Right atrium auricular region (tissue), 2 donors: ENCODE results near the gene ALPI. TPM values are rescaled to one million over a fixed set of nuclear protein-coding genes. Genes with fewer than 3 reads are reported as not detected.

ENCODE experiments used
- DNase-seq: peaks from one replicate; pipeline ENCODE4 v3.0.0-alpha.2; 2019; ENCODE audit warnings: low spot score
- H3K27ac ChIP-seq, 2 donors: fragments of 200-600 bp; sonication (generic); 1 replicate in 1 of 2; 2 replicates in 1 of 2; pipeline ENCODE4 v1.5.1; 2016 to 2019
- H3K27me3 ChIP-seq, 2 donors: fragments of 200-600 bp; sonication (generic); one replicate each; pipeline versions ENCODE4 v1.5.1 to v1.6.0; 2017 to 2019
- H3K36me3 ChIP-seq: fragments of 200-600 bp; sonication (generic); one replicate; pipeline ENCODE4 v1.5.1; 2016
- H3K4me1 ChIP-seq, 2 donors: fragments of 200-600 bp; sonication (generic); one replicate each; pipeline versions ENCODE4 v1.5.1 to v1.6.0; 2017 to 2019
- H3K4me3 ChIP-seq, 2 donors: fragments of 200-600 bp; sonication (generic); 1 replicate in 1 of 2; 2 replicates in 1 of 2; pipeline ENCODE4 v1.5.1; 2017 to 2019; ENCODE audit warnings: mild to moderate bottlenecking in 1 of 2, moderate library complexity in 1 of 2
- H3K9me3 ChIP-seq, 2 donors: fragments of 200-600 bp; sonication (generic); one replicate each; pipeline ENCODE4 v1.5.1; 2019
- CTCF ChIP-seq, 2 donors: fragments of 200-600 bp; sonication (generic); IDR thresholded peaks; one replicate each; pipeline ENCODE4 v1.5.1; 2019; ENCODE audit warnings: antibody characterized with exemption in 2 of 2
- total RNA-seq, 2 donors: library from RNA; depleted of rRNA; stranded (reverse); fragments of >200 nt; gene quantifications; one replicate each; pipeline ENCODE4 v1.1.0, GENCODE V29; 2016

Gene ALPI
- total RNA-seq, 2 donors from 2014 or later = not detected

GRCh38 chr2:232485757-232486557, 30.0 kb downstream of the ALPI start:
- H3K27ac ChIP-seq = no peak overlapping the region
- TF ChIP-seq CTCF (IDR thresholded peaks at IDR 0.05) = no peak
- no peaks in the 10 kb centered on the region for H3K9me3 ChIP-seq
- no peak for DNase-seq
- no peaks in the 10 kb centered on the region for H3K36me3 ChIP-seq
- H3K4me3 ChIP-seq = no peak overlapping the region
- H3K27me3 ChIP-seq = peaks cover 5 to 8% of the 10 kb centered on the region in 2 donors
- H3K4me1 ChIP-seq = peaks cover 0 to 18% of the 10 kb centered on the region in 2 donors

- no peaks in the 10 kb centered on the region for H3K9me3 ChIP-seq
- no peak for TF ChIP-seq CTCF (IDR thresholded peaks at IDR 0.05)
- no peak for DNase-seq
- H3K27ac ChIP-seq = no peak overlapping the region
- peaks cover 5 to 8% of the 10 kb centered on the region in 2 donors for H3K27me3 ChIP-seq
- H3K36me3 ChIP-seq = no peaks in the 10 kb centered on the region
- H3K4me3 ChIP-seq = peak overlapping the region in 1 of 2 donors; percentile 32
- H3K4me1 ChIP-seq = peaks cover 0 to 18% of the 10 kb centered on the region in 2 donors
Measured at GRCh38 chr2:232486558-232487384, 30.8 kb downstream of the ALPI start.

GRCh38 chr2:232487385-232488096, 31.6 kb downstream of the ALPI start, which contains the start of gene ECEL1:
Gene ECEL1 (minus strand): TSS chr2:232487834. CDS start chr2:232486653, 1,181 bp downstream.
- Histone ChIP-seq H3K4me3 (peak within 1 kb of the TSS in 1 of 2 donors; percentile 32), H3K27me3 (peaks cover 5 to 8% of the 10 kb centered on the region in 2 donors), H3K27ac (no peak within 1 kb of the TSS), H3K9me3 (no peaks in the 10 kb centered on the region), H3K4me1 (peaks cover 0 to 18% of the 10 kb centered on the region in 2 donors), H3K36me3 (no peaks in the 10 kb centered on the region)
- TF ChIP-seq CTCF (IDR thresholded peaks at IDR 0.05) = no peak
- no peak for DNase-seq

GRCh38 chr2:232488097-232488711, 32.3 kb downstream of the ALPI start:
- Histone ChIP-seq H3K36me3 (no peaks in the 10 kb centered on the region), H3K27ac (no peak overlapping the region), H3K4me1 (peaks cover 0 to 18% of the 10 kb centered on the region in 2 donors), H3K9me3 (no peaks in the 10 kb centered on the region), H3K27me3 (peaks cover 5 to 8% of the 10 kb centered on the region in 2 donors), H3K4me3 (no peak overlapping the region)
- no peak for TF ChIP-seq CTCF (IDR thresholded peaks at IDR 0.05)
- no peak for DNase-seq

- Histone ChIP-seq H3K27ac (no peak overlapping the region), H3K36me3 (no peaks in the 10 kb centered on the region), H3K4me3 (no peak overlapping the region), H3K27me3 (peaks cover 5 to 8% of the 10 kb centered on the region in 2 donors), H3K9me3 (no peaks in the 10 kb centered on the region), H3K4me1 (peaks cover 0 to 18% of the 10 kb centered on the region in 2 donors)
- DNase-seq = no peak
- no peak for TF ChIP-seq CTCF (IDR thresholded peaks at IDR 0.05)
Measured at GRCh38 chr2:232488721-232489300, 32.9 kb downstream of the ALPI start.
